Measurements from ENCODE around the gene PIK3C2B.
A peak's percentile ranks its signal among the peaks of the same experiment; 100 is the strongest.
"Not testable (repeated sequence)": the region's sequence is repeated elsewhere in the genome, so short reads cannot be mapped to it uniquely, and the experiment has no call there.

PIK3C2B gene

GRCh38 chr1:204507317-204508105 is 12.9 kb upstream of the PIK3C2B start:
- DNase-seq: no peak

DNA sequence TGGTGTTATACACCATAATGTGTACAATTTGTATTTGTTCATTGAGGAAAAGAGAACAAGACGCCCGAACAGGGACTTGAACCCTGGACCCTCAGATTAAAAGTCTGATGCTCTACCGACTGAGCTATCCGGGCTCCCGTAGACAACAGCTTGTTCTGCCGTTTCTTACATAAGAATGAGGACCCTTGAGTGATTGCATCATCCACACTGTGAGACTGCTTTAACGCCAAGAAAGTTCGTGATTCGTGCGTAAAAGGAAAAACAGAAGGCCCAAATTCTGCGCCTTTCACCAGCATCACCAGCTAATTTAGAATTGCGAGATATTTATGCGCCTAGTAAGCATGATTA is 12.3 kb upstream of the PIK3C2B start:
- DNase-seq: peak; percentile 97

GRCh38 chr1:204506201-204506968 is 11.8 kb upstream of the PIK3C2B start:
- DNase-seq: peak; percentile 84

- no peak for DNase-seq
These were observed 11.1 kb upstream of the PIK3C2B start for GRCh38 chr1:204505674-204506200.

DNA sequence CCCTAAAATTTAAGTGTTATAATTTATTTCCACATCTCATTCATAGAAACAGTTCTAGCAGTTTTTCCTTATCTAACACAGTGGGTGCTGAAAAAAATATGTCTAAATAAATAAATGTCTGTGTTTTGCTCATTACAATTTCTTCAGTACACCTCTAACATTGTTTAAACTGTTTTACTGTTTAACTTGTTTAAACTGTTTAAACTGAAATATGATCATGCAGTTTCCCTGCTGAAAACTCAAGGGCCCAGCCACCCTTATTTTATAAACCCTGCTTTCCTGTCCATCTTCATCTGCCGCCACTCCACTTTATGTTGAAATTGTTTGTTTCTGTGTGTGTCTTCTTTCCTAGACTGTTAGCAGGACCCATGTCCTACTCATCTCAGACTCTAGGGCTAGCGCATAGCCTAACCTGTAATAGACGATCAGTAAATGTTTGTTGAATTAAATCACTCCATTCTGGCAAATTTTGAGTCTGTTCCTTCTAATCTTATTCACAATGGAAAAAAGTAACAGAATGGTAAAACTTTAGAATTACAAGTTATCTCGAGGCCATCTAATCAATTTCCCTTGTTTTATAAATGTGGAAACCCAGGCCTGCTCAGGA is 9.4 kb upstream of the PIK3C2B start:
- no peak for DNase-seq

GRCh38 chr1:204503122-204503912 is 8.7 kb upstream of the PIK3C2B start:
- DNase-seq: no peak

DNA sequence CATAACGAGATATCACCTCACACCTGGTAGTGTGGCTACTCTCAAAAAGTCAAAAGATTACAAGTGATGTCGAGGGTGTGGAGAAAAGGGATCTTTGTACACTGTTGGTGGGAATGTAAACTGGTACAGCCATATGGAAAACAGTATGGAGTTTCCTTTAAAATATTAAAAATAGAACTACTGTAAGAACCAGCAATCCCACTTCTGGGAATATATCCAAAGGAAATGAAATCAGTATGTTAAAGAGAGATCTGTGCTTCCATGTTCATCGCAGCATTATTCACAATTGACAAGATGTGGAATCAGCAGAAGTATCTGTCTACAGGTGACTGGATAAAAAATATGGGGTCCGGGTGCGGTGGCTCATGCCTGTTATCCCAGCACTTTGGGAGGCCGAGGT is 7.6 kb upstream of the PIK3C2B start:
- no peak for DNase-seq

- DNase-seq: no peak
These were observed 5.2 kb upstream of the PIK3C2B start for GRCh38 chr1:204499511-204500468.

DNA sequence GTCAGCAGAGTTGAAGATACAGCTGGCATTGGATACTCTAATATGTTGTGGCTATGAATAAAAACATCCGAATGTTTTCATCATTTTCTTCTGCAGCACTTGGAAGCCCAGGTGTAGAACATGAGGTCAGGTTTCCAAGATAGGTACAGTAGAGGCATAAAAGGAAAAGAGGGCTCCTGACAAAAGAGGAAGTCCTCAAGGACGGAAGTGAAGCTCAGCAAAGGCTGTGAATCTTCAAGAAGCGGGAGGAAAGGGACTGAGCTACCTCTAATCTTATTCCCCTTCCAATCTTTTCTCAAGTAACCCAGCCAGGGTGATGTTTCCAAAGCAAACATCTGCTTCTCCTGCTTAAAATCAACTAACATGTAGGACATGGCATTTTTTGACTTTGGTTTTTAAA is 4.4 kb upstream of the PIK3C2B start:
- no peak for DNase-seq

DNA sequence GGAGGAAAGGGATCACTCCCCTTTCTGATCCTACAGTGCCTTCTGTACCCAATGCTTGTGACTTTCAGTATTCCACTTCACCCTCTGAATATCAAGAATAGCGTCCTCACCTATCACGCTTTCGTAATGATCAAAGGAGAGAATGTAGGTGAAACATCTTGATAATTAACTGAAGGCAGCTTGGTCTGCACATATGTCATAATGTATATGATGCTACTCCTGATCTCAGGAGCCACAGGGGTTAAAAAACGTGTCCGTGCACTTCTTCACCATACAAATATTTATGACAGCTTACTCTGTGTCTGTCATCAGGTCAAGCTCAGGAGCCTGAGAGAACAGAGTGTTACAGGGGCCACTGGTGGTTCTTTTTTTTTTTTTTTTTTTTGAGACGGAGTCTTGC is 1.2 kb upstream of the PIK3C2B start:
- DNase-seq: no peak

DNA sequence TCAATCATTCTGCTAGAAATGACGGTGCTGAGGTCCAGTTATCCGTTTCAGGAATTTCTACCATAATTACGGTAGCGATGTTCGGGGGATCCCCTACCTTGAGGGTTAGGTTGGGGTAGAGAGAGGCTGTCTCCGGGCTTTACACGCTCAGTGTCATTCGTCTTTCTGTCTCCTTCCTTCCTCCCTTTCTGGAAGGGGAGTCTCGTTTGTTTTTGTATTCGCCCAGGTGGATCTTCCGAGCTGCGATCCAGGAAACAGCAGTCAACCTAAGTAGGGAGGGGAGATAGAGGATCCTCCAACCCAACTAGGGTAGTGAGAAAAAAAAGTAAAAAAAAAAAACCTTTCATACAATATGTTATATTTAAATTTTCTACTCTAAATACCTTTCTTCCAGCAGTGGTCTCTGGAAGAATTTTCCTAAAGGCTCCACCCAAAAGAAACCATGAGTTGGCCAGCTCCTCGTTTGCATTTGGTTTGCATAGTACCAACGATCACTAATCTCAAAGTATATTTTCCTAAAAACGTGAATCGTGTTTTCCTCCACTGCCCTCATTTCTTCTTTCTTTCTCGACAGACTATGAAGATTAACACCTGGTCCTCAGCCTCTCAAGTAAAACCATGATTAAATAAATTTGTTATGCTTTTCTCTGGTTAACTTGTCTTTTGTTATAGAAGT is 611 bp upstream of the PIK3C2B start:
- no peak for DNase-seq

DNA sequence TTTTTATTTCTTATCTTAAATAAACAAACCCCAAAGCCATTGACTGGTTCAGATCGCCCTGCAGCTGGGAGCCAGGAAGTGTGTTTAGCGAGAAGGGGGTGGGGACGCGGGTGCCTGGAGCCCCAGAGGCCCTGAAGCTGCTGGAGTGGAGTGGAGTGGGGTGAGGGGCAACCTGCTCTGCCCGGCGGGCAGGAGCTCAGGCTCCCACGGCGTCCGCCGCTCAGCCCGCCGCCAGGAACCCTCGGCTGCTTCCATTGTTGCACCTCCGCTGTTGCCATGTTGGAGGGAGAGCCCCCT is 673 bp downstream of the PIK3C2B start:
- peak; percentile 80 for DNase-seq

DNA sequence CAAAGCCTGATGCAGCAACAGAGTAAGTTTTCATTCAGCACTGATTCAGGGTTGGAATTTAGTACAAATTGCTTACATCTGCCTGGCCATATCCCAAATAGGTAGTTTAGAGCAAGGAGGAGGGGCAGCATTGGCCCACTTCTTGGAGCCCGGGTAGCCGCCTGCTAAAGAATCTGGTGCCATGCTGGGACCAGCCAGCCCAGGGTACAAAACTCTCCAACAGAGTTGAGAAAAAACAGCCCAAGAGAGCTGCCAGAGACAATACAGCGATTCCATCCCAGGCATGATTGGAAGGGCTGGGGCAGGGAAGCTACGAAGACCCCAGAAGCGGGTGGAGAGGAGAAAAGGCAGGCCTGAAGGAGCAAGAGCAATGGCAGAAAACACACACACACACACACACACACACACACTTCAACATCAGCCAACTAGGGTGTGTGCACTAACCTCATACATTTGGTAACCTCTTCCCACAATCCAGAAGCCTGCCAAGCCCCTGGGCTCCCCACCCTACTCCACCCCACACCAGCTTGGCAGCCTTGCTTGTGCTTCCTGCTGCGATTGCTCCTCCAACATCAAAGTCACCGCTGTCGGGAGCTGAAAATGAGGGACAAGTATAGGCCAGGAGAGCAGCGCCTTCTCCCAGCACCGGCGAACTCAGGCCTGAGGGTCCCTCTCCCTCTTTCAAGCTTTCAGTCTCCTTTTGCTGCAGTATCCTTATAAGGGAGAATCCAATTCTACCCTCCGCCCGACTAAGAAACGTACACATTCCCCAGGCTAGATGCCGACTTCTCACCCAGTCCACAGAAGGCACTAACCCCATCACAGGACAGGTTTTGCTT is 1.2 kb downstream of the PIK3C2B start:
- no peak for DNase-seq

GRCh38 chr1:204491655-204492054 is 3.0 kb downstream of the PIK3C2B start:
- no peak for DNase-seq

GRCh38 chr1:204487256-204487615 is 7.4 kb downstream of the PIK3C2B start:
- no peak for DNase-seq

- not testable (repeated sequence) for DNase-seq
These were observed 7.9 kb downstream of the PIK3C2B start for GRCh38 chr1:204486513-204487255.

GRCh38 chr1:204483791-204484190 is 10.8 kb downstream of the PIK3C2B start:
- no peak for DNase-seq

DNA sequence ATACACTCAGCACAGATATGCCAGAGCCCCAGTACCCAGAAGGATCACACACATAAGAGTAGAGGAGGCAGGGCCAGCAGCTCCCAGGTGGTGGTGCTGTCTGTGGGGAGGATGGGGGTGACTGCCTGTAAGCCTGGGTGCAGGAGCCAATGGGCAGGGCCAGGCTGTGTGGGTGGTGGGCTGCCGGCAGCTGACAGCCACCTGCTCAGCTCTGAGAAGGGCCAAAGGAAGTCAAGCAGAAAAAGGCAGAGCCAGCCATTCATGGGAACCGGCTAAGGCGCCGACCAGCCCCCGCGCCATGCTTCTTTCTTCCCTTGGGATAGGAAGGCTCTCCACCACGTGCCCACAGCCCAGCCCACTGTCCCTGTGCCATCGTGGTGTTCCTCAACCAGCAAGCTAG is 14.1 kb downstream of the PIK3C2B start:
- no peak for DNase-seq

GRCh38 chr1:204479387-204480136 is 15.0 kb downstream of the PIK3C2B start:
- DNase-seq: no peak
